Mesendoderm (in vitro differentiated cells): Measurements from ENCODE around the gene NGFR.
A peak's percentile ranks its signal among the peaks of the same experiment; 100 is the strongest.
"Not testable (repeated sequence)": the region's sequence is repeated elsewhere in the genome, so short reads cannot be mapped to it uniquely, and the experiment has no call there.

ENCODE experiments used
- DNase-seq: peaks from one replicate; pipeline ENCODE4 v3.0.0; 2013
- H2AK5ac ChIP-seq: 2 replicates; pipeline ENCODE4 v1.6.1; 2013; ENCODE audit warnings: low read length, inconsistent platforms
- H2BK120ac ChIP-seq: 2 replicates; pipeline ENCODE4 v1.6.1; 2013; ENCODE audit warnings: low read depth, mild to moderate bottlenecking, low read length, moderate library complexity, mixed read lengths
- H2BK15ac ChIP-seq: replicated peaks from 2 replicates; pipeline ENCODE4 v1.6.1; 2013; ENCODE audit warnings: low read depth, mild to moderate bottlenecking, moderate library complexity
- H2BK5ac ChIP-seq: 2 replicates; pipeline ENCODE4 v1.6.1; 2013; ENCODE audit warnings: low read length, inconsistent platforms
- H3K18ac ChIP-seq: 2 replicates; pipeline ENCODE4 v1.6.1; 2013; ENCODE audit warnings: mild to moderate bottlenecking, low read length, mixed read lengths
- H3K23ac ChIP-seq: one replicate; pipeline ENCODE4 v1.6.1; 2013; ENCODE audit warnings: low read length
- H3K27ac ChIP-seq: 2 replicates; pipeline ENCODE4 v1.5.1; 2013; ENCODE audit warnings: low read depth, mild to moderate bottlenecking, inconsistent platforms, low read length, moderate library complexity
- H3K27me3 ChIP-seq: 2 replicates; pipeline ENCODE4 v1.6.1; 2013; ENCODE audit warnings: low read length, control low read depth, mild to moderate bottlenecking, inconsistent platforms; ENCODE audit not compliant: insufficient read depth, poor library complexity
- H3K36me3 ChIP-seq: 2 replicates; pipeline ENCODE4 v1.6.1; 2013; ENCODE audit warnings: low read length, inconsistent platforms; ENCODE audit not compliant: control insufficient read depth, insufficient read depth
- H3K4ac ChIP-seq: one replicate; pipeline ENCODE4 v1.6.1; 2013; ENCODE audit warnings: low read depth, mild to moderate bottlenecking, low read length, moderate library complexity
- H3K4me1 ChIP-seq: 2 replicates; pipeline ENCODE4 v1.6.1; 2013; ENCODE audit warnings: low read depth, low read length, inconsistent platforms; ENCODE audit not compliant: control insufficient read depth
- H3K4me2 ChIP-seq: 2 replicates; pipeline ENCODE4 v1.6.1; 2013; ENCODE audit warnings: low read length
- H3K4me3 ChIP-seq: 2 replicates; pipeline ENCODE4 v1.5.1; 2013; ENCODE audit warnings: mild to moderate bottlenecking, low read length
- H3K56ac ChIP-seq: one replicate; pipeline ENCODE4 v1.6.1; 2013; ENCODE audit warnings: low read length
- H3K79me1 ChIP-seq: 2 replicates; pipeline ENCODE4 v1.6.1; 2013; ENCODE audit warnings: low read length, inconsistent platforms
- H3K79me2 ChIP-seq: 2 replicates; pipeline ENCODE4 v1.6.1; 2013; ENCODE audit warnings: mild to moderate bottlenecking, low read length; ENCODE audit not compliant: control insufficient read depth, insufficient read depth
- H3K9ac ChIP-seq: 2 replicates; pipeline ENCODE4 v1.6.1; 2013; ENCODE audit warnings: low read length, inconsistent platforms
- H4K5ac ChIP-seq: one replicate; pipeline ENCODE4 v1.6.1; 2013; ENCODE audit warnings: low read length
- H4K8ac ChIP-seq: one replicate; pipeline ENCODE4 v1.6.1; 2013; ENCODE audit warnings: low read depth, mild to moderate bottlenecking, control low read depth, low read length, moderate library complexity
- WGBS: extraction: QIAGEN DNeasy Blood & Tissue Kit; methylation state at CpG from one replicate; pipeline ENCODE4 v1.1.7; 2013; ENCODE audit warnings: low lambda C conversion rate, missing lambda C conversion rate; ENCODE audit not compliant: insufficient coverage; ENCODE audit errors: extremely low coverage; 5-methylcytosine and 5-hydroxymethylcytosine counted together

Gene NGFR

DNA sequence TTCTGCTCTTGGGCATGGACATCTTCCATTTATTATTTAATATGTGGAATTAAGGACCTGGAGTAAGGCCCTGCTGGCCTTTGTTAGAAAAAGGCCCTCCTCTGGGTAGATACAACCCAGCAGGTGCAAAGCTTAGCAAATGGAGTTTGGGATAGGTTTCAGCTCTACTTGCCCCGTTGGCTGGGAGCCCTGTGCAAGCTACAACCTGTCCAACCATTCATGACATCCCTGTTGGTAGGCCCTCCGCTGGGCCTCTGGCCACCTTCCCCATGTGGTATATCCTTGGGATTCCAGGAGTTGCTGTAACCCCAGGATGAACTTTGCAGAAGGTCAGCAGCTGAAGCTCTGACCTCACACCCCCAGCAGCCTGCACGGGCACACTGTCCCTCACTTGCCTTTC lies 6.4 kb downstream of the NGFR start:
- Histone ChIP-seq H2BK5ac (no peak overlapping the region), H3K4me1 (peaks cover 9% of the 10 kb centered on the region), H3K79me2 (no peaks in the 10 kb centered on the region), H3K23ac (no peak overlapping the region), H3K4me2 (no peak overlapping the region), H2BK15ac (no peak overlapping the region), H3K9ac (no peak overlapping the region), H3K27ac (no peak overlapping the region), H3K4ac (no peak overlapping the region), H3K4me3 (no peak overlapping the region), H2AK5ac (no peak overlapping the region), H4K8ac (no peak overlapping the region), H3K56ac (no peak overlapping the region), H2BK120ac (no peak overlapping the region), H3K18ac (no peak overlapping the region), H3K36me3 (no peaks in the 10 kb centered on the region), H3K79me1 (no peaks in the 10 kb centered on the region), H4K5ac (no peak overlapping the region), H3K27me3 (peaks cover 6% of the 10 kb centered on the region)
- whole genome bisulfite sequencing: no CpG with 5 or more reads among the region's 3 CpGs
- DNase-seq: no peak

DNA sequence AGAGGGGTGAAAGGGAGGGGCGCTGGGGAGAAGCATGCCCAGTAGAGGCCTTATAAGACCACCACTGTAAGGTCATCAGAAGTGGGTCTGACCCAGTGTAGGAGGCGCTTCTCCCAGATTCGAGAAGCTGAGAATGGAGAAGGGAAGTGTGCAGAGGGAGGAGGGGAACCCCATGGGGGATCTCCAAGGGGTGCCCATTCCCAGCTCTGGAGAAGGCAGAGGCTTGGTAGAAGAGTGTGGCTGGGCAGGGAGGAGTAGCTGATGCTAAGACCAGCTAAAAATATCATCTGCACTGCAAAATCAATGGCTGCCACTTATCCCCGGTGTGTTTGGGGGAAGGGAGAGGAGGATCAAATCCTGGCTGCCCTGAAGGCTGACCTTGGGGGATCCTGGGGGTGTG lies 7.2 kb downstream of the NGFR start:
- Histone ChIP-seq H3K27me3 (peaks cover under 1% of the 10 kb centered on the region), H2AK5ac (peak overlapping the region; percentile 35)
- WGBS: no CpG with 5 or more reads among the region's 4 CpGs

DNA sequence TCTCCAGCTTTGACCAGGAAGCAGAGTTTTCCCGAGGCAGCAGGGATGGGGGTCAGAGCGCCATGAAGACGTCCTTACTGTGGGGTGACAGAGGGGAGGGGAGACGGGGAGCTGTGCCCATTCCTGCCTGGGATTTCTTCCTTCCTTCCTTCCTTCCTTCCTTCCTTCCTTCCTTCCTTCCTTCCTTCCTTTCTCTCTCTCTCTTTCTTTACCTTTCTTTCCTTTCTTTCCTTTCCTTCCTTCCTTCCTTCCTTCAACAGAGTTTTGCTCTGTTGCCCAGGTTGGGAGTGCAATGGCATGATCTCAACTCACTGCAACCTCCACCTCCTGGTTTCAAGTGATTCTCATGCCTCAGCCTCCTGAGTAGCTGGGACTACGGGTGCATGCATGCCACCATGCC lies 7.6 kb downstream of the NGFR start:
- H3K4me2 ChIP-seq, H3K27ac ChIP-seq, H3K23ac ChIP-seq, H3K79me2 ChIP-seq, H2AK5ac ChIP-seq, H3K9ac ChIP-seq, H3K4me3 ChIP-seq, H3K79me1 ChIP-seq, H2BK5ac ChIP-seq, H2BK120ac ChIP-seq, H4K8ac ChIP-seq, DNase-seq, H3K36me3 ChIP-seq, H3K56ac ChIP-seq, H3K4ac ChIP-seq, H3K18ac ChIP-seq, H3K27me3 ChIP-seq, H4K5ac ChIP-seq, H2BK15ac ChIP-seq, H3K4me1 ChIP-seq: not testable (repeated sequence)
- no CpG with 5 or more reads among the region's 5 CpGs for WGBS

More for the DNA sequence above, 7.2 kb downstream of the NGFR start:
- Histone ChIP-seq H3K36me3 (no peaks in the 10 kb centered on the region), H4K5ac (no peak overlapping the region), H3K4ac (no peak overlapping the region), H3K4me3 (no peak overlapping the region), H3K79me1 (no peaks in the 10 kb centered on the region), H4K8ac (no peak overlapping the region), H3K4me1 (peaks cover 9% of the 10 kb centered on the region), H3K56ac (no peak overlapping the region), H3K18ac (no peak overlapping the region), H3K4me2 (no peak overlapping the region), H3K79me2 (no peaks in the 10 kb centered on the region), H3K9ac (no peak overlapping the region), H2BK5ac (no peak overlapping the region), H3K23ac (no peak overlapping the region), H3K27ac (no peak overlapping the region), H2BK15ac (no peak overlapping the region), H2BK120ac (no peak overlapping the region)
- DNase-seq: no peak

GRCh38 chr17:49504369-49504768 lies 9.3 kb downstream of the NGFR start:
- Histone ChIP-seq H3K18ac (no peak overlapping the region), H3K9ac (no peak overlapping the region), H3K4me2 (no peak overlapping the region), H4K8ac (no peak overlapping the region), H2BK120ac (no peak overlapping the region), H3K79me2 (no peaks in the 10 kb centered on the region), H3K27ac (no peak overlapping the region), H3K4ac (no peak overlapping the region), H3K36me3 (no peaks in the 10 kb centered on the region), H3K23ac (no peak overlapping the region), H3K27me3 (no peaks in the 10 kb centered on the region), H3K4me1 (peaks cover 11% of the 10 kb centered on the region), H2BK5ac (no peak overlapping the region), H3K79me1 (no peaks in the 10 kb centered on the region), H3K56ac (no peak overlapping the region), H2AK5ac (no peak overlapping the region), H4K5ac (no peak overlapping the region), H2BK15ac (no peak overlapping the region), H3K4me3 (no peak overlapping the region)
- DNase-seq: no peak
- no CpG with 5 or more reads among the region's 4 CpGs for WGBS

GRCh38 chr17:49505854-49506253 lies 10.8 kb downstream of the NGFR start:
- Histone ChIP-seq H3K23ac (no peak overlapping the region), H3K27ac (no peak overlapping the region), H3K56ac (peak overlapping the region; percentile 39), H3K36me3 (no peaks in the 10 kb centered on the region), H2BK120ac (no peak overlapping the region), H4K8ac (no peak overlapping the region), H3K9ac (no peak overlapping the region), H2BK15ac (no peak overlapping the region), H3K18ac (no peak overlapping the region), H3K4me3 (no peak overlapping the region), H3K4ac (no peak overlapping the region), H3K27me3 (no peaks in the 10 kb centered on the region), H3K79me2 (no peaks in the 10 kb centered on the region), H3K4me2 (no peak overlapping the region), H2AK5ac (no peak overlapping the region), H4K5ac (no peak overlapping the region), H3K79me1 (no peaks in the 10 kb centered on the region), H2BK5ac (no peak overlapping the region), H3K4me1 (peaks cover 8% of the 10 kb centered on the region)
- DNase-seq: no peak
- no CpG with 5 or more reads among the region's 14 CpGs for WGBS

DNA sequence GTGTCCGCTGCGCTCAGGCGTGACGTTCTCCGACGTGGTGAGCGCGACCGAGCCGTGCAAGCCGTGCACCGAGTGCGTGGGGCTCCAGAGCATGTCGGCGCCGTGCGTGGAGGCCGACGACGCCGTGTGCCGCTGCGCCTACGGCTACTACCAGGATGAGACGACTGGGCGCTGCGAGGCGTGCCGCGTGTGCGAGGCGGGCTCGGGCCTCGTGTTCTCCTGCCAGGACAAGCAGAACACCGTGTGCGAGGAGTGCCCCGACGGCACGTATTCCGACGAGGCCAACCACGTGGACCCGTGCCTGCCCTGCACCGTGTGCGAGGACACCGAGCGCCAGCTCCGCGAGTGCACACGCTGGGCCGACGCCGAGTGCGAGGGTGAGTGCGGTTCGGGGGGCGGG lies 11.2 kb downstream of the NGFR start:
- Histone ChIP-seq H2BK120ac (no peak overlapping the region), H3K27me3 (no peaks in the 10 kb centered on the region), H3K36me3 (no peaks in the 10 kb centered on the region), H3K9ac (no peak overlapping the region), H3K4ac (no peak overlapping the region), H3K4me2 (no peak overlapping the region), H4K5ac (no peak overlapping the region), H3K18ac (no peak overlapping the region), H3K79me2 (no peaks in the 10 kb centered on the region), H3K79me1 (no peaks in the 10 kb centered on the region), H3K23ac (no peak overlapping the region), H3K56ac (peak overlapping the region; percentile 9), H2AK5ac (no peak overlapping the region), H3K27ac (no peak overlapping the region), H3K4me3 (no peak overlapping the region), H2BK15ac (no peak overlapping the region), H3K4me1 (peaks cover 8% of the 10 kb centered on the region), H4K8ac (no peak overlapping the region), H2BK5ac (no peak overlapping the region)
- WGBS: no CpG with 5 or more reads among the region's 57 CpGs
- DNase-seq: no peak
